Activated CD8-positive, alpha-beta memory T cell treated with anti-CD3 and anti-CD28 coated beads for 48 hours (primary cell): Measurements from ENCODE around the gene NPIPB8.
"Not testable (repeated sequence)": the region's sequence is repeated elsewhere in the genome, so short reads cannot be mapped to it uniquely, and the experiment has no call there.

Experiments
- DNase-seq, 3 experiments: peaks; one replicate each; pipeline ENCODE4 v3.0.0-alpha.2; 2020; ENCODE audit warnings: low read depth in 2 of 3, low spot score in 2 of 3

Gene NPIPB8

DNA sequence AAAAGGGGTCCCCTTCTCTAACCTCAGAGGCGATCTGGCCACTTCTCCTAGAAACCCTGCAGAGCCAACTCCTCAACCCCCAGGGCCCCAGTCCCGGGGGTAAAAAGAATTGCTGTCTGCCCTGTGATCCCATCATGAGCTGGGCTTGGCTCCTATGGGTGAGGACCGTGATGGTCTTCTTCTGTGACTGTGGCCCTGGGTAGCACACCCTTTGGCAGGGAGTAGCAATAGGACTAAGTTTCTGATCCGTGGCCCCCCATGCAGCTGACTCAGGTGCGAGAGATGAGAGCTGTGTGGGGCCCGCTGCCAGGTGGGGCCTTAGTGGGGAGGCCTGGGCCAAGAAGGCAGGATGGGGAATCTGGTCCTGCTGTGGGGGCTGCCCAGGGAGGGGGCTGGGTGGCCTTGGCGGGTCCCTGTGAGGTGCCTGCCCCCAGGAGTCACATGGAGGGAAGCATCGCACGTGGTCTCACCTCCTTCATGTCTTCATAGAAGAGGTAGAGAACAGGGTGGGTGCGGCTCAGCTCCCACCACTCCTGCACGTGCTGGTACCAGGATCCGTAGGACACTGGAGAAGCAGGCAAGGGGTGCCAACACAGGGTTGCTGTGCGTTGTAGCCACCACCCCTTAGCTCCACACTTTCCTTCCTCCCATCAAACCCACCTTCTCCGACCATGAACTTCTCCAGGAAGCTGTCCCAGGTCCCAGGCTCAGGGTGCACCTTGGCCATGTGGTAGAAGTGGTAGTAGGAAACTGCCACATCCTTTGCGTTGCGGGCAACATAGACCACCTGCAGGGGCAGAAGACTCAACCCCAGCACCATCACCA, 31.4 kb upstream of the NPIPB8 start:
- DNase-seq: no peak

GRCh38 chr16:28607116-28607623, 30.7 kb upstream of the NPIPB8 start:
- no peak for DNase-seq

DNA sequence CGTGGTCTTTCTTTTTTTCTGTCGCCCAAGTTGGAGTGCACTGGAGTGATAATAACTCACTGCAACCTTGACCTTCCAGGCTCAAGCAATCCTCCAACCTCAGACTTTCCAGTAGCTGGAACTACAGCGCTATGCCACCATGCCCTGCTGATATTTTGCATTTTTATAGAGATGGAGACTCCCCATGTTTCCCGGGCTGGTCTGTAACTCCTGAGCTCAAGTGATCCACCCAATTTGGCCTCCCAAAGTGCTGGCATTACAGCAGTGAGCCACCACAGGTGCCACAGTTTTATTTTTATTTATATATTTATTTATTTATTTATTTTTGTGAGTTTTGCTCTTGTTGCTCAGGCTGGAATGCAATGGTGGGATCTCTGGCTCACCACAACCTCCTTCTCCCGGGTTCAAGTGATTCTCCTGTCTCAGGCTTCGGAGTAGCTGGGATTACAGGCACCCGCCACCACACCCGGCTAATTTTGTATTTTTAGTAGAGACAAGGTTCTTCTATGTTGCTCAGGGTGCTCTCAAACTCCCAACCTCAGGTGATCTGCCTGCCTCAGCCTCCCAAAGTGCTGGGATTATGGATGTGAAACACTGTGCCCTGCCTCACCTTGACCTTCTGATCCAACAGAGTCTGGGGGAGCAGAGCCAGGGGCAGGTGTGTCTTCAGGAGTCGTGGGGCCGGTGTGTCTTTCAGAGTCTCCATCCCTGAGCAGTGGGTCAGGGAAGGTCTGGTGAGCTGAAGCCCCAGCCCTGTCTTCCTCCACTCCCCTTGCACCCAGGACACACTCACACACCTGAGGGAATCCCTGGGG, 30.0 kb upstream of the NPIPB8 start:
- DNase-seq: not testable (repeated sequence)

DNA sequence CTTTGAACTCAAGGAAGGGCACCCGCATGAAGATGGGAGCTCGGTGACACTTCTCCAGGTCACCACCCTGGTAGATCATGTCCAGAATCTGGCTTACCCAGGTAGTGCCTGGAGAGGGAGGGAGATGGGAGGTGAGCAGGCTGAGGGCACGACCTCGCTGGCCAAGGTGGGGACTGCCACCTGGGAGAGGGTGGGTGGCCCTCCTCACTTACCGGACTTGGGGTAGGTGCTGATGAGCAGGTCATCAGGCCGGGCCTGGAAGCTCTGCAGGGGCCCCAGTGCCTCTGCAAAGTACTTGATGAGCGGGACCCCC, 29.4 kb upstream of the NPIPB8 start:
- not testable (repeated sequence) for DNase-seq

DNA sequence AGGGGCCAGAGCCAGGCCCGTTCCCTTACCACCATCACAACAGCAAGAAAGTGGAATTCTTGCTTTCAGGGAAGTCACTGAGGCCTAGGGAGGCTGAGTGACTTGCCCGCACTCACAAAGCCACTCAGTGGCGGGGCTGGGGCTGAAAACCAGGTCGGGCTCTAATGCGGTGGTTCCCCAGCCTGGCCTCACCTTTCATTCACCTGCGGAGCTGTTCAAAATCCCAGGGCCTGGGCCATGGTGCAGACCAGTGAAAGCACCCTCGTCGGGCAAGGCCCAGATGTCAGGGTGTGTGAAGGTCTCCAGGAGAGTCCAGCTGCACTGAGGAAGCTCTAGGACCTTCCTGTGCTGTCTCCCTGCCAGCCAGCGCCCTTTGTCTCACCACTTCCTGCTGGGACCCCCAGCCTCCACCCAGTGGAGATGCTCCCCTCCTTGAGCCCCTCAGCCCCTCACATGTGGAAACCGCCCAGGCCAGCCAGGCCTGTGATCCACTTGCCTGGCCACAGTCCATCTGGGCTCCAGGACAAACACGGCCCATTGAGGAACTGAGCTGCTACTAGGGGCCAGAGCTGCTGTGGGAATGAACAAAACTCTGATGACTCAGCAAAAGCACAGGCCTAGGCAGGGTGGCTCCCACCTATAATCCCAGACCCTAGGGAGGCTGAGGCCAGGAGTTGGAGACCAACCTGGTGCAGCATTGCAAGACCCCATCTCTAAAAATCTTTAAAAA, 28.8 kb upstream of the NPIPB8 start:
- DNase-seq: not testable (repeated sequence)

DNA sequence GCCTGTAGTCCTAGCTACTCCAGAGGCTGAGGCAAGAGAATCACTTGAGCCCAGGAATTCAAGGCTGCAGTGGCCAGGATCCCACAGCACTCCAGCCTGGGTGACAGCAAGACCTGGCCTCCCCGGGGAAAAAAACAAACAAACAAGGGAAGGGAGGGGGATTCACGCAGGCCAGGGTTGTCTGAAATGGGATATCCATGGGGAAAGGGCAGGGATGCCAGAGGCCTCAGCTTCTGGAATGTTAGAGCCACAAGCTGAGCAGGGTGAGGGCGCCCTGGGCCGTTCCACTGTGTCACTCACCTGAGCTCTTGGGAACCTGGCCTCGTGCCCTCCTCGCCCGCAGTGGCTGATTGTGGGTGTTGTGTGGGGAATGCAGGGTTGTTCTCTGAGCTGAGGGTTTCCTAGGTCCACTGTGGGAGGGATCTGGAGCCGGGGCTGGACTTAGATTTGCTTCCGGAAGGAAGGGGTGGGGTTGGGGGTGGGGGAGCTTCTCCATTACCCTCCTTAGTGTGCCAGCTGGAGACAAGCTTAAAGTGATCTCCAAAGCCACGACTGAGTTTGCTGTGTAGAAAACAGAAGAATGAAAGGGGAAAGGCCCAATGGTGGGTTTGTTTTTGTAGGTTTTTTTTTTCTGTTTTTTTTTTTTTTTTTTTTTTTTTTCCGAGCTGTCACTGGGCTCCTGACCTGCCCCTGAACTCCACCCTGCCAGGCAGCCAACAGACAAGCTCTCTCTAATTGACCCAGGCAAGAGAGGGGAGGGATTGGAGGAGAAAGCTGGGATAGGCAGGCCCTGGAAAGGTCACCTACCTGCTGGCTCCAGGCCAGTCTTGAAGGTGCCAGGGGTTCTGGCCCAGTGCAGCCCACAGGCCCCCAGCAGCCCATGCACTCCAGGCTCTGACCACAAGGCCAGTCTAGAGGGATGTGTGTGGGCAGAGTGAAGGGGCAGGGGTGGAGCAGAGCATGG, 28.0 kb upstream of the NPIPB8 start, which contains the start of gene SULT1A1:
TSS of gene SULT1A1 (minus strand) at position 414 of the 964 bp plus-strand sequence. CDS start 1,189 bp downstream, outside the sequence.
- no peak for DNase-seq

GRCh38 chr16:28610595-28611191, 27.2 kb upstream of the NPIPB8 start:
- no peak for DNase-seq

GRCh38 chr16:28612359-28613280, 25.2 kb upstream of the NPIPB8 start:
- not testable (repeated sequence) for DNase-seq

DNA sequence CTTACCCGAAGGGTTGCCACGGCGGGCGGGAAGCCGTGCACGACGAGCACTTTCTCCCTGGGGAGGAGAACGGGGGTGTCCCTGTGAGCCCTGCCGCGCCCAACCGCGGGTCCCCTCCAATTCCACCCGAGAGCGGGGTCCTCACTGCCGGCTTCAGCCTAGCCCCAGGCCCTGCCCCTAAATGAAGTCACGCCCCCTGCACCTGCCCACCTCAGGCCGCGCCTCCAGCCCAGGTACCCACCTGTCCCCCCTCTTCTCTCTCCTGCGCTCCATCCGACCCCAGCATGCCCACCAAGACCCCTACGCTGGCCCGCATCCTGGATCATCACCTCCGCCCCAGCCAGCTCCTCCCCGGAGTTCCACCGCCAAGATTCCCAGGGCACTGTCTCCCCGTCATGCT, 24.0 kb upstream of the NPIPB8 start:
- DNase-seq: not testable (repeated sequence)

GRCh38 chr16:28614561-28614960, 23.3 kb upstream of the NPIPB8 start:
- DNase-seq: not testable (repeated sequence)

DNA sequence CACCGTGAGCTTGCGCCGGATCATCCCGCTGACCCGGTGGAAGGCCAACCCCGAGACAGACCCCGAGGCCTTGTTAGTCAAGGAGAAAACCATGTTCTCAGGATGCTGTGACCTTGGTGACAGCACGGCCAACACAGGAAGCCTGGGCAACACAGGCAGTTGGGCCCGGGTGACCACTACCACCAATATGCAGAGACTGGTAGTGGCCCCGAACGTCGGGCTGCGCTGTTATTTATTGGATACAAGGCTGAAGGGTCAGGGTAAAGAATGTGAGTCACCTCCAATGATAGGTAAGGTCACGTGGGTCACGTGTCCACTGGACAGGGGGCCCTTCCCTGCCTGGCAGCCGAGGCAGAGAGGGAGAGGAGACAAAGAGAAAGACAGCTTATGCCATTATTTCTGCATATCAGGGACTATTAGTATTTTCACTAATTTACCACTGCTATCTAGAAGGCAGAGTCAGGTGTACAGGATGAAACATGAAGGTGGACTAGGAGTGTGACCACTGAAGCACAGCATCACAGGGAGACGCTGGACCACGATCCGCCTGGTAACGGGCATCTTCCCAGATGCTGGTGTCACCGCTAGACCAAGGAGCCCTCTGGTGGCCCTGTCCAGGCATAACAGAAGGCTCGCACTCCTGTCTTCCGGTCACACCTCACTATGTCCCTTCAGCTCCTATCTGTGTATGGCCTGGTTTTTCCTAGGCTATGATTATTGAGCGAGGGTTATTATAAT, 22.2 kb upstream of the NPIPB8 start:
- not testable (repeated sequence) for DNase-seq

DNA sequence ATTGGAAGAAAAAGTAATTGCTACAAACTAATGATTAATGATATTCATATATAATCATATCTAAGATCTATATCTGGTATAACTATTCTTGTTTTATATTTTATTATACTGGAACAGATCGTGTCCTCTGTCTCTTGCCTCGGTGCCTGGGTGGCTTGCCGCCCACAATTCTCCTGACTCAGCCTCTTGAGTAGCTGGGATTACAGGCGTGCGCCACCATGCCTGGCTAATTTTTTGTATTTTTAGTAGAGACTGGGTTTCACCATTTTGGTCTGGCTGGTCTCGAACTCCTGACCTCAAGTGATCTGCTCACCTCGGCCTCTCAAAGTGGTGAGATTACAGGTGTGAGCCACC, 21.7 kb upstream of the NPIPB8 start:
- not testable (repeated sequence) for DNase-seq

DNA sequence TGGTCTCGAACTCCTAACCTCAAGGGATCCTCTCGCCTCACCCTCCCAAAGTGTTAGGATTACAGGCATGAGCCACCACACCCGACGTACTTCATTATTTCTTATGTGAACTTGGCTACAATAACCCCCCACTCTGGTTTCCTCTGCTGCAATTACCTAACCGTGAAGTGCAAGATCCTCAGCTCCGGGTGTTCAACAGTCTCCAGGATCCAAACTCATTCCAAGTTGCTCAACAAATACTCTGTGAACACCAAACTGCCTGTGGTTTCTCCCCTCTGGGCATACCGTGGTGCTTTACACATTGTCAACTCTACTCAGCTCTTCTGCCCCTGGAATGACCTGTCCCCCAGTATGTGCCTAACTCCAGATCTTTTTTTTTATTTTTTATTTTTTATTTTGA, 21.2 kb upstream of the NPIPB8 start:
- no peak for DNase-seq

- DNase-seq: no peak
Observed at GRCh38 chr16:28617874-28618273, 20.0 kb upstream of the NPIPB8 start.

GRCh38 chr16:28620316-28620715, 17.5 kb upstream of the NPIPB8 start:
- DNase-seq: not testable (repeated sequence)

DNA sequence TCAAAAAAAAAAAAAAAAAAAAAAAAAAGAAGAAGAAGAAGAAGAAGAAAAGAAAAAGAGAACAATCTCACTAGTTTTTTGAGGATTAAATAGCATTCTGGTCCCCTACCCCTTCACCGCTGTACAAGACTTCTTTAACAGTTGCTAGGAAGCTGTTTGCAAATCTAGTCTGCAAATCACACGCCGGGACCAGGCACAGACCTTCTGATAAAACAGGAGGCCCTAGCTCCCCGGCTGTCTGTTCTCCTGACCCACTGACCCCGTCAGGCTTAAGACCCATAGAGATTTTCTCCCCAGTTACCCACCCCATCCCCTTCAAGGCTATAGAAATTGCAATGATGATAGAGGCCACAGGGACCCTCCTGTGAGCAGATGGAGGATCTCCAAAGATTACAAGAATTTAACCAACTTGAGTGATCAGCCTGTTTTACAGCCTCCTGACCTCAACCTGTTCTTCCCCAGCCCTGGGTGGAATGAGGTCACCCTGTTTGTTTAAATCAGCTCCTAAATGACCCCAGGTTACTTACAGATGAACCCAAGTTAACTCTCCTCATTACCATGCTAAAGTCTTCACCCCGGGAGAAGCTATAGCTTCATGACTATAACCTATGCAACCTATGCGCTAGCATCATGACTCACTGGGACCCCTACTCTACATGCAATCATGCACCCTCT, 16.2 kb upstream of the NPIPB8 start:
- DNase-seq: no peak

DNA sequence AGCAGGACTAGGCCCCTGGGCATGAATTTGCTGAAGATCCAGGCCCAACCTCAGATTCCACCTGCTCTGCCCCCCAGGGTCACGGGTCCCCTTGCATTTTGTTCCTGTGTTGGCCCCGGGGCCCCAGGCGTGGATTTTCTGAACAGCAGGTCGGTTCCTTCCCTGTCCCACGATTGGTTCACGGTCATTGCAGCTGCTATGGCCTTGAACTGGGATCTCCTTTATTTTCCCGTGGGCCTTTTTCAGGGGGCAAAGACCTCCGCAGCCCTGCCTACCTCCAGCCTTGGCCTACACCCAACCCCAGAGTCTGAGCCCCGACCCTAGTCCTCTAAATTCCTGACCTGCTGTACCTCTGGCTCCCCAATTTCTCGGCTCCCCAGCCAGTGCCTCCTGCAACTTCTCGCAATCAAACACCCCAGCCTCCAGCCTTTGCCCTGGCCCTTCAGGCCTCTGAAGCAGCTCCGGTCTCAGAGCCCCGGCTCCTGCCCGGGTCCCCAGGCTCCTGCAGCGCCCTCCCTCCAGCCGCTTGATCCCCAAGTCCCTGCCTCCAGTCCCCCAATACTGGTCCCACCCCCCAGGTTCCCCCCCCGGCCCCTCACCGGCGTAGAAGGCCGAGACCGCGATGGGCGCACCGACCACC, 15.2 kb upstream of the NPIPB8 start:
- DNase-seq: not testable (repeated sequence)
